Stimulated activated CD8-positive, alpha-beta memory T cell treated with anti-CD3 and anti-CD28 coated beads, Interleukin-12 subunit alpha, Interleukin-12 subunit beta, amount 100 ng/mL, for 24 hours (primary cell): ENCODE results near the gene BMF.
"Not testable (repeated sequence)": the region's sequence is repeated elsewhere in the genome, so short reads cannot be mapped to it uniquely, and the experiment has no call there.

Experiments
- DNase-seq: peaks from one replicate; pipeline ENCODE4 v3.0.0-alpha.2; 2020; ENCODE audit errors: extremely low read depth

BMF gene

GRCh38 chr15:40128766-40129660 lies 20.3 kb upstream of the BMF start:
- no peak for DNase-seq

GRCh38 chr15:40125950-40126349 lies 17.3 kb upstream of the BMF start:
- DNase-seq: no peak

DNA sequence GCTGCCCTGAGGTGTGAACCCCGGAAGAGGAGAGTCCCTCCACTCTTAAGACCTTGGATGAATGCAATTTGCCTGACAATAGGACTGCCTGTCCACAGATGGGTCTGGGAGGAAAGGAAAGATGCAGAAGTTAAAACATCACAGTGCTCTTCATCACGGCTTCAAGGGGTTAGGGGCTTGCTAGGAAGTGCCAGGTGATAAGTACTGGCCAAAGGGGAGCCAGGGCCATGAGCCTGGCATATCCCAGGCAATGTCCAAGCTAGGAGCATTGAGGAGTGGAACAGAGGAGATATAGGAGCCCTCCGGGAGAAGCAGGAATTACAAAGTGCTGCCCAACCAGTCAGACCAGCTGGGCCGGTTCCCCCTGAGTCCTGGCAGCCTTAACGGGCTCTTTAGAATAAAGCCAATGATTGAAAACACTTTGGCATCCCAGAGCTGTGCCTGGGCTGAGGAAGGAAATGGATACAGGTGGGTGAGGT lies 16.2 kb upstream of the BMF start:
- not testable (repeated sequence) for DNase-seq

DNA sequence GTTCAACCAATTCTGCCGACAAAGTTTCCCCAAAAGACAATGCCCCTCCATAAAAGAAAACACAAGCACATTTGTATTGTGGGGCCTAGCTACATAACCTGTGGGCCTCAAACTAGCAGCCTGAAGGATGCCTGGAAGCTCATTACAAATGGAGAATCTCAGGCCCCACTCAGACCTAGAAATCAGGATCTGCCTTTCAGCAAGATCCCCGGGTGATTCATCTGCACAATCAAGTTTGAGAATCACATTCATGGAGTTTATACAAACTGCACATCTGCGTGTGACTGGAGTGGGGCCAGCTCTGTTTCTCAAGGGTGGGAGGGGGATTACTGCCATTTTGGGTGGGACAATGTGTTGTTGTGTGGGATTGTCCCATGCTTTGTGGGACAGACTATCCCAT lies 15.7 kb upstream of the BMF start:
- not testable (repeated sequence) for DNase-seq

- not testable (repeated sequence) for DNase-seq
These were observed 15.2 kb upstream of the BMF start for GRCh38 chr15:40123863-40124262.

- not testable (repeated sequence) for DNase-seq
These were observed 14.3 kb upstream of the BMF start for GRCh38 chr15:40122989-40123388.

- DNase-seq: no peak
These were observed 13.4 kb upstream of the BMF start for GRCh38 chr15:40121911-40122638.

DNA sequence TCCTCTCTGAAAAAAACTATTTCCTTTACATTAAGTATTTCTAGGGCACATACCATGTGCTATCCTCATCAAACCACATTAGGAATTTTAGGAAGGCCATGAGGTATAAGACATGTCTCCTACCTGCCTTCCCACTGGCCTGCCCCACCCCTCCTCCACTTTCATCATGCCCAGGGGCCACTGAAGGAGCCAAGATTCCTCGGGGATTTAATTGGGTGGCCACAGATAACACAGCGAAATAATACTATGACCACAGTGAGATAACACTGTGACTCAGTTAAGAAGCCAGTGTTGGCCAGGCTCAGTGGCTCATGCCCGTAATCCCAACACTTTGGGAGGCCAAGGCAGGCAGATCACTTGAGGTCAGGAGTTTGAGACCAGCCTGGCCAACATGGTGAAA lies 9.8 kb upstream of the BMF start:
- DNase-seq: no peak

DNA sequence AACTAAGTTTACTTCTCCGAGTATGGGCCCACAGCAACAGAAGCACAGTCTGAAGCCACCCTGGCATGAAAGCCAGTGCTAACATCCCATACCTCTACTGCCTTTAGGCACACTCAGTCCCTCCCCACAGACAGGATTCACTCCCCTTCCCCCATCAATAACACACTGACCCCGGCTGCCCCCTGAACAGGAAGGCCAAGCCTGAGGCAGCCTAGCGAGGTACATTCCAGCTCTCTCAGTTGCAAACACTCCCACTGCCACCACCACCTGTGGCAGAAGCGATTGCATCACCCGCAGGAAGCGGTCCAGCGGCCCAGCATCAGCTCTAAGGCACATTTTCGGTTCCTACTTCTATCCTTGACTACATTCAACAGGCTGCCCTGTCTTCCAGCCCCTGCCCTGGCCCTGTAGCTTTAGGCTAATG lies 7.0 kb upstream of the BMF start:
- DNase-seq: no peak

GRCh38 chr15:40115106-40115505 lies 6.4 kb upstream of the BMF start:
- DNase-seq: not testable (repeated sequence)

GRCh38 chr15:40114218-40114617 lies 5.5 kb upstream of the BMF start:
- no peak for DNase-seq

- no peak for DNase-seq
These were observed 4.1 kb upstream of the BMF start for GRCh38 chr15:40112789-40113188.

DNA sequence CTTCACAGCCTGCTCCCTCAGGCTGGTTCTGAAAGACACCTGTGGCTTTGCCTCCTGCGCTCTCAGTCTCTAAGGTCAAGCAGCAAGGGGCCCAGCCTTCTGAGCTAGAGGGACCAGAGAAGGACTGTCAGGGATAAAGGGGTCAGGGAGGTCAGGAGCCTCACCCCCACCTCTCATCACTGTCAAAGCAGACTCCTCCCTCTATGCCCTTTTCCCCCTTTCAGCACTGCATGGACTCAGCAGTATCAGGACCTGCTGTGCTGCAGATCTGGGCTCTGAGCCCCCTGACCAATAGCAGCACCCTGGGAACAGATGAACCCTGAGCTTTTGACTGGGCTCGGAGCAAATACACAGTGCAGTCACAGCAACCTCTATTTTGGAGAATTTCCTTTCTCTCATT lies 3.2 kb upstream of the BMF start:
- no peak for DNase-seq

- no peak for DNase-seq
These were observed 2.3 kb upstream of the BMF start for GRCh38 chr15:40110866-40111550.

- DNase-seq: no peak
These were observed 421 bp downstream of the BMF start for GRCh38 chr15:40108061-40108854.

- no peak for DNase-seq
These were observed 2.2 kb downstream of the BMF start for GRCh38 chr15:40106203-40107161.

DNA sequence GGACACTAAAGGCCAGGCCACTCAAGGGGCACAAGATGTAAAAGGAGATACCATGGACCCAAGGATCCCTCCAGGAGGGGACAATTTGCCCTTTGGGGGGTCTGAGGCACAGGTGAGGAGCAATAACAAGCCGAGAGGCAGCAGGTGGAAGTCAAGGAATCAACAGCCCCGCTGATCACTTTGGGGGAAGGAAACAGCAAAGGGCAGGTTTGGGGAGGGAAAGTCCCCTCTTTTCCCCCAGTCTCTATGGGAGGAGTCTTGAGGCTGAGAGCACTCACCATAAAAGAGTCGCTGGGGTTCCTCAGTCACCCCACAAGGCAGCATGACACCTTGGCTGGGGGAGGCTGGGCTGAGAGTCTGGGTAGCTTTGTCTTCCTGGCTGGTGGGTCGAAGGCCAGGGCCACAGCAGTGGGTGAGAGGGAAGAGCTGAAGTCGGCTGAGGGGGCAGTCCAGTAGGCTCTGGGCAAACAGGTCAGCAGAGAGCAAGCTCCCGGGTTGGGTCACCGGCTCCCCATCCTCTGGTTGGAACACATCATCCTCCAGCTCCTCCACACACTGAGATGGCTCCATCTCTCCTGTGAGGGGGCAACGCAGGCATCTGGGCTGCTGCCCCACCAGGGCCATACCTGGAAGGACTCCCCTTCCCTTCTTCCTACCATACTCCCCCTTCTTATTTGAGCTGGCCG lies 3.0 kb downstream of the BMF start:
- DNase-seq: no peak

DNA sequence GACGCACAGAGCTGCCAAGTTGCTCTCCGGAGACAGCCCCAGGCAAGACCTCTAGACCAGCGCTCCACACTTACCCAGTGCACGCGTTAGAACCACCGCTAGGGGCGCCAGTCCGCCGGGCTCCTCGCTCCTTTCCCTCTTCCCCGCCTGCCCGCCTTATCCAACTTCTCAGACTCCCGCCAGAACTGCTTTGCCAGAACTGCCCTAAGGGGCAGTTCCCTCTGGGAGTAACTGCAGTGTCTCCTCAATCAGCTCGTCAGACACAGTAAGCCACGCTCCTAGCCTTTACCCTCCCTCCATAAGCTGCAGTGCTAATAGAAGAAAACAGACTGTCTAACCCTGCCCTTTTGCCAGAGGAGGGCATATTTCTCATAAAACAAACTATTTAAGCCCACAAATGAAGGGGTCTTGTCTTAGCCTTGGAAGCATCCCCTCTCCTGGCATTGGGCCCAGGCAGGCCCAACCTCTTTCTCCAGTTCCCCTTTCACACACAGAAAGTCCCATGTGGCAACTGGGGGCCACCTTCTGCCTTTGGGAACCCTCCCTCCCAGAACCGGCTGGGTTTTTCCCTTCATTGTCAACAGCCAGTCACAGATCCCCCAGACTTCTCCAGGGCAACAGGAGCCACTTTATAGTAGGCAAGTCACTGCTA lies 3.7 kb downstream of the BMF start:
- DNase-seq: peak; percentile 53

DNA sequence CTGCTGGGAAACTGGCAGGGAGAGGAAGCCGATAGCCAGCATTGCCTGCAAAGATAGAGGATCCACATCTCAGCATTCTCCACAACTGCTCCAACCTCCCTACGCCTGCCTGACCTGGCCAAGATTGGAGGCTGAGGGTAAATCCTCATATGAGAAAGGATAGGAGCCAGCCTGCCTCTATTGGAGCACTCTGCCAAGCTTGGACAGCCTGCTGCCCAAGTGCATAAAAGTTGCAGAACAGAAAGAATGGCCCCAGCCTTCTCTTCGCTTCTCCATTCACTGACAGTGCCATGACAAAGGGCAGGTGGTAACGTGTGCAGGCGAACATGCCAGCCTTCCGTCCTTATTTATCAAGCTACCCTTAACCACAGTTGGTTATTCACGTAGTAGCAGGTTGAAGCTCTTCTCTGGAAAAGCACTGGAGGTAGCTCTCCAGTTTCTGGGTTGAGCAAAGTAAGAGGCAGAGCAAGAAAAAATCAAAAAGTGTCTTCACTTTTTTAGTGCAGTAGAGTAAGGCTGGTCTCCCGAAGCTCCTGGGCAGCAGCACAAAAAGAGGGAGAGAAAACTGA lies 4.3 kb downstream of the BMF start:
- no peak for DNase-seq
